ENCODE data around the gene LINGO3.

- TF ChIP-seq CTCF (IDR thresholded peaks at IDR 0.05) (no peak), POLR2A (IDR thresholded peaks at IDR 0.05) (no peak)
Measured at GRCh38 chr19:2311093-2311492, 3.1 kb upstream of the LINGO3 start.
